ENCODE data around the gene FAM78B. TPM values are rescaled to one million over a fixed set of nuclear protein-coding genes. Genes with fewer than 3 reads are reported as not detected.

Gene FAM78B, protein sequence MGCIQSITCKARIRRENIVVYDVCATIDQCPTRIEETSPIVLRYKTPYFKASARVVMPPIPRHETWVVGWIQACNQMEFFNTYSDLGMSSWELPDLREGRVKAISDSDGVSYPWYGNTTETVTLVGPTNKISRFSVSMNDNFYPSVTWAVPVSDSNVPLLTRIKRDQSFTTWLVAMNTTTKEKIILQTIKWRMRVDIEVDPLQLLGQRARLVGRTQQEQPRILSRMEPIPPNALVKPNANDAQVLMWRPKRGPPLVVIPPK
- 0.08 to 0.33 TPM (median 0.26 TPM) in 5 replicates for total RNA-seq (2022; extraction: Qiagen RNA extraction; ENCODE audit: low read depth)

DNA sequence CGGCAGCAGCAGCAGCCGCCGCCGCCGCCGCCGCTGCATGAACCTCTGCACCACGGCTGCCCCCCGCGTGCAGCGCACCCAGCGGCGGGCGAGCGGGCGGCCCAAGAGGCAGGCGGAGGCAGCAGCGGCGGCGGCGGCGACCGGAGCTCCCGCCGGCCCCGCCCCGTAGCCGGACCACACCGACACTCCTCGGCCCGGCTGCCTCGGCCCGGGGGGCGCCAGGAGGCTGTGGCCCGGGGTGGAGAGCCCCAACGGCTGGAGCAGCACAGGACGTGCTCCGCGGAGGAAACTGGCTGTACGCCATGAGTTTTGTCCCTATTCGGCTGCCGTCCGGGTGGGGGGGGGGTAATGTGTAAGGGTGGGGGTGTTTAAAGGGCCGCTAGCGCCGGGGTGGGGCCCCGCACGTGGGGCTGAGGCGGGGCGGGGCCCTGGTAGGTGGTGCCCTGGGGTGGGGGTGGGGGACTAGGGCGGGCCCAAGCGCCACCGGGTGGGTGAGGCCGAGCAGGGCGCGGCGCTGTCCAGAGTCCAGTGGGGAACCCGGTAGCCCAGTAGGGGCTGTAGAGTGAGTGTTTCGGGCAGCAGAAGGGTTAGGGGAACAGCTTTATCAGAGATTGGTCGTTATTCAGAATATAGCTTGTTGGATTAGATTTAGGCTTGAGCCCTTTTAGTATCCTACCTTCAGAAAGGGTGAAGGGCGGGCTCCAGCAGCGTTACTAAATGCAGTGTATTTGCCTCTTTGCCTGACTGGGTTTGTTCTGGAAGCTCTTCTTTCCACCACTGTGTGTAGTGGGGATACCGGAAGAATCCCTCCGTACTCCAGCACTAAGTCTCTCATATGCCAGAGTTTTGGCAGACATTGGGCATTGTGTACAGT is at the start of gene FAM78B:
Gene FAM78B (minus strand): TSS at position 304 of the 874 bp plus-strand sequence. CDS start 753 bp downstream, outside the sequence.

